Right atrium auricular region (tissue), 2 donors: ENCODE data around the gene PRPH2. TPM values are rescaled to one million over a fixed set of nuclear protein-coding genes. Genes with fewer than 3 reads are reported as not detected.

Experiments used
- DNase-seq: peaks from one replicate; pipeline ENCODE4 v3.0.0-alpha.2; 2019; ENCODE audit warnings: low spot score
- H3K27ac ChIP-seq, 2 donors: fragments of 200-600 bp; sonication (generic); 1 replicate in 1 of 2; 2 replicates in 1 of 2; pipeline ENCODE4 v1.5.1; 2016 to 2019
- H3K27me3 ChIP-seq, 2 donors: fragments of 200-600 bp; sonication (generic); one replicate each; pipeline versions ENCODE4 v1.5.1 to v1.6.0; 2017 to 2019
- H3K36me3 ChIP-seq: fragments of 200-600 bp; sonication (generic); one replicate; pipeline ENCODE4 v1.5.1; 2016
- H3K4me1 ChIP-seq, 2 donors: fragments of 200-600 bp; sonication (generic); one replicate each; pipeline versions ENCODE4 v1.5.1 to v1.6.0; 2017 to 2019
- H3K4me3 ChIP-seq, 2 donors: fragments of 200-600 bp; sonication (generic); 1 replicate in 1 of 2; 2 replicates in 1 of 2; pipeline ENCODE4 v1.5.1; 2017 to 2019; ENCODE audit warnings: mild to moderate bottlenecking in 1 of 2, moderate library complexity in 1 of 2
- H3K9me3 ChIP-seq, 2 donors: fragments of 200-600 bp; sonication (generic); one replicate each; pipeline ENCODE4 v1.5.1; 2019
- total RNA-seq, 2 donors: library from RNA; depleted of rRNA; stranded (reverse); fragments of >200 nt; gene quantifications; one replicate each; pipeline ENCODE4 v1.1.0, GENCODE V29; 2016
- TF ChIP-seq, protein P1 (sequence below), 2 donors: fragments of 200-600 bp; sonication (generic); IDR thresholded peaks; one replicate each; pipeline ENCODE4 v1.5.1; 2019; ENCODE audit warnings: antibody characterized with exemption in 2 of 2

PRPH2 gene, protein sequence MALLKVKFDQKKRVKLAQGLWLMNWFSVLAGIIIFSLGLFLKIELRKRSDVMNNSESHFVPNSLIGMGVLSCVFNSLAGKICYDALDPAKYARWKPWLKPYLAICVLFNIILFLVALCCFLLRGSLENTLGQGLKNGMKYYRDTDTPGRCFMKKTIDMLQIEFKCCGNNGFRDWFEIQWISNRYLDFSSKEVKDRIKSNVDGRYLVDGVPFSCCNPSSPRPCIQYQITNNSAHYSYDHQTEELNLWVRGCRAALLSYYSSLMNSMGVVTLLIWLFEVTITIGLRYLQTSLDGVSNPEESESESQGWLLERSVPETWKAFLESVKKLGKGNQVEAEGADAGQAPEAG
- 1 to 10 TPM in 1 of 2 donors, under 1 TPM in 1; 0.90 to 1.1 TPM for total RNA-seq

DNA sequence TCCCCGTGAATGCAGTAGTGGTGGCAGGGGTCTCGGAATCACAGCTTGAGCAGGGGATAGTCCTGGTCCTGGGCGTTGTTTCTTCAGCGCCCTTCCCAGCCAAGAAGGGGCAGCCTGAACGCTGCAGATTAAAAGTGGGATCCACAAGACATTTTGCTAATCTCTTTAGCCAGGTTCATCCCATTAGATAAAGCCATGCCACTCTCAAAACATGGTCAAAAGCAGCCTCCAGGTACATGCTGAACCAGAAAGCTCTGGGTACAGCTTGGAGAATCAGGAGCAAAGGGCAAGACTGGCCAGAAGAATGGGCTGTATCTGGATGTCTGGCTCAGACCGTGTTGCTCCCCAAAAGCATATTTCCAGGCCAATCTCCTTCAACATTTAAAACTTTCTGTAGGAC lies at the start of gene PRPH2:
TSS of gene PRPH2 (minus strand) at position 101 of the 400 bp plus-strand sequence. CDS start 263 bp downstream, outside the sequence.
- H3K9me3 ChIP-seq: no peaks in the 10 kb centered on the region
- peaks cover 0 to 15% of the 10 kb centered on the region in 2 donors for H3K4me1 ChIP-seq
- TF ChIP-seq, protein P1, sequence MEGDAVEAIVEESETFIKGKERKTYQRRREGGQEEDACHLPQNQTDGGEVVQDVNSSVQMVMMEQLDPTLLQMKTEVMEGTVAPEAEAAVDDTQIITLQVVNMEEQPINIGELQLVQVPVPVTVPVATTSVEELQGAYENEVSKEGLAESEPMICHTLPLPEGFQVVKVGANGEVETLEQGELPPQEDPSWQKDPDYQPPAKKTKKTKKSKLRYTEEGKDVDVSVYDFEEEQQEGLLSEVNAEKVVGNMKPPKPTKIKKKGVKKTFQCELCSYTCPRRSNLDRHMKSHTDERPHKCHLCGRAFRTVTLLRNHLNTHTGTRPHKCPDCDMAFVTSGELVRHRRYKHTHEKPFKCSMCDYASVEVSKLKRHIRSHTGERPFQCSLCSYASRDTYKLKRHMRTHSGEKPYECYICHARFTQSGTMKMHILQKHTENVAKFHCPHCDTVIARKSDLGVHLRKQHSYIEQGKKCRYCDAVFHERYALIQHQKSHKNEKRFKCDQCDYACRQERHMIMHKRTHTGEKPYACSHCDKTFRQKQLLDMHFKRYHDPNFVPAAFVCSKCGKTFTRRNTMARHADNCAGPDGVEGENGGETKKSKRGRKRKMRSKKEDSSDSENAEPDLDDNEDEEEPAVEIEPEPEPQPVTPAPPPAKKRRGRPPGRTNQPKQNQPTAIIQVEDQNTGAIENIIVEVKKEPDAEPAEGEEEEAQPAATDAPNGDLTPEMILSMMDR (IDR thresholded peaks at IDR 0.05): no peak
- DNase-seq: no peak
- H3K27me3 ChIP-seq: no peaks in the 10 kb centered on the region
- H3K36me3 ChIP-seq: no peaks in the 10 kb centered on the region
- H3K4me3 ChIP-seq: no peak within 1 kb of the TSS
- H3K27ac ChIP-seq: no peak within 1 kb of the TSS

DNA sequence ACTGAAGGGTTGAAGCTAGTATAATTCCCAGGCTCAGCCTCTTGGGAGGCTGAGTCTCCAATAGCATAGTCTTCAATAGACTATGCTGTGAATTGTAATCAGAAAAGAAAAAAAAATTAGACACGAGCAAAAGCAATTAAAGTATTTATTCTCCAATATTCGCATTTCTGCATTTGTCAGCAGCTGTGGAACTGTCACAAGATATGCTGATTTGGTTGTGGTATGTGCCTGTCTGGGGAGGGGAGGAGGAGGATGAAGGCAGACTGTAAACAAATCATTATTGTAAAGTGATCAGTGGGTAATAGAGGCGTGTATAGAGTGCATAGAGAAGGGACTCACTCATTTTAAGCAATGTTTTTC lies 49.3 kb upstream of the PRPH2 start:
- peaks cover 0 to 5% of the 10 kb centered on the region in 2 donors for H3K4me1 ChIP-seq
- H3K36me3 ChIP-seq: no peaks in the 10 kb centered on the region
- H3K27me3 ChIP-seq: no peaks in the 10 kb centered on the region
- no peak for DNase-seq
- H3K4me3 ChIP-seq: no peak overlapping the region
- no peaks in the 10 kb centered on the region for H3K9me3 ChIP-seq
- no peak overlapping the region for H3K27ac ChIP-seq
- TF ChIP-seq, protein P1 (IDR thresholded peaks at IDR 0.05): no peak

DNA sequence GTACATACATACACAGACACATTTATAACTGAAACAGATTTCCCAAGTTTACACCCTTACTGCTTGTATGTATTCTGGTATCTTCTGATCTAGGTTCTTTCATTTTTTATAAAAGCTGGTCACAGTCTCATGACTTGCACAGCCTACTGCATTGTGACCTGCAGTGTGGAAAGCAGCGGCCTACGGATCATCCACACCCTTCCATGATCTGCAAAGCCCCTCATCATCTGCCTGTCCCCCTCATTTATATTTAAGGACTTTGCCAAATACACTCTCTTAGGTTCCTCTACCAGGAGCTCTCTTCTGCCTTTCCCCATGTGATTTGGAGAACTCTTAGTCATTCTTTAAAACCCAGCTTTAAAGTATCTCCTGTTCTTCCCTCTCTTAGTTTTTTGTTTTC lies 47.4 kb upstream of the PRPH2 start:
- TF ChIP-seq, protein P1 (IDR thresholded peaks at IDR 0.05): no peak
- Histone ChIP-seq H3K9me3 (no peaks in the 10 kb centered on the region), H3K27me3 (no peaks in the 10 kb centered on the region), H3K4me1 (peaks cover 0 to 5% of the 10 kb centered on the region in 2 donors), H3K4me3 (no peak overlapping the region), H3K27ac (no peak overlapping the region), H3K36me3 (no peaks in the 10 kb centered on the region)
- no peak for DNase-seq

DNA sequence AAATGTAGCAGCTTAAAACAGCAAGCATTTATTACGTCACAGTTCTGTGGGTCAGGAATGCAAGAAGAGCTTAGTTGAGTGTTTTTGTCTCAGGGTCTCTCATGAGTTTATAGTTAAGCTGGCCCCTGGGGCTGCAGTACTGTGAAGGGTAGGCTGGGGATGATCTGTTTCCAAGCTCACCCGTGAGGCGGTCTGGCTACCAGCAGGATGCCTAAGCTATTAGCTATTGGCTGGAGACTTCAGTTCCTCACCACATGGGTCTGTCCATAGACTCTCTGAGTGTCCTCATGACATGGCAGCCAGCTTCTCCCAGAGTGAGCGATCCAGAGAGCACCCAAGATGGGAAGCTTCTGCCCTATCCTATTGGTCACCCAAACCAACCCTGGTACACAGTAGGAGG lies 46.7 kb upstream of the PRPH2 start:
- Histone ChIP-seq H3K4me1 (peaks cover 0 to 5% of the 10 kb centered on the region in 2 donors), H3K4me3 (no peak overlapping the region), H3K27ac (no peak overlapping the region), H3K9me3 (no peaks in the 10 kb centered on the region), H3K36me3 (no peaks in the 10 kb centered on the region), H3K27me3 (no peaks in the 10 kb centered on the region)
- no peak for DNase-seq
- TF ChIP-seq, protein P1 (IDR thresholded peaks at IDR 0.05): no peak

DNA sequence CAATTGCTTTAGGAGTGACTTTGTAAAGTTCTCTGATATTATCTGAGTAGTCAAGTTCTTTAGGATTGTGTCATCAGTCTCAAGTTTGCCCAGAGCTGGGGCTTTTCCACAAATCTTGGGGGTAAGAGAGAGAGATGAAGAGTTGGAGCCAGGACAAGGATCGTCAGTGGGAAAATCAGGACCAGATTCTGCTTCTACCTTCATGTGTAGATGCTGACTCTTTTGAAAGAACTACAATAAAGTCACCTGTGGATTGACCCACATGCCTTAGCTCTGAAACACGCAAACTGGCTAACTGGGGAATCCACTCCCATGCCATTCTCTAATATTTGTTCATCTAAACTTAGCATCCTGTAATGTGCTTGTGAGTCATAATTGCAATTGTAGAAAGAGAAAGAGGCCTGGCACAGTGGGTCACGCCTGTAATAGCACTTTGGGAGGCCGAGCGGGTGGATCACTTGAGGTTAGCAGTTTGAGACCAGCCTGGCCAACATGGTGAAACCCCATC lies 43.8 kb upstream of the PRPH2 start:
- Histone ChIP-seq H3K9me3 (no peaks in the 10 kb centered on the region), H3K27me3 (no peaks in the 10 kb centered on the region), H3K36me3 (no peaks in the 10 kb centered on the region), H3K4me3 (no peak overlapping the region), H3K27ac (no peak overlapping the region), H3K4me1 (peaks cover 0 to 5% of the 10 kb centered on the region in 2 donors)
- TF ChIP-seq, protein P1 (IDR thresholded peaks at IDR 0.05): no peak
- DNase-seq: no peak
